ENCODE data around the gene TBCC. TPM values are rescaled to one million over a fixed set of nuclear protein-coding genes. Genes with fewer than 3 reads are reported as not detected.
A peak's percentile ranks its signal among the peaks of the same experiment; 100 is the strongest.

Gene TBCC
- total RNA-seq, 4 donors from 2014 or later, result 16.2 to 32.9 (median 24.8) TPM

- Histone ChIP-seq H3K27ac (peak overlapping the region in 2 of 4 donors; percentile 2 to 33), H3K4me3 (no peak overlapping the region), H3K4me1 (peaks cover 7 to 20% (median 8%) of the 10 kb centered on the region in 3 donors), H3K36me3 (peaks cover 4 to 57% (median 25%) of the 10 kb centered on the region in 3 donors), H3K27me3 (no peaks in the 10 kb centered on the region), H3K9me3 (no peaks in the 10 kb centered on the region)
- 62 to 72% methylated on average over 4 of the region's 4 CpGs for WGBS, 2 donors
- no peak for DNase-seq
- TF ChIP-seq CTCF (IDR thresholded peaks at IDR 0.05) (no peak), POLR2A (IDR thresholded peaks at IDR 0.05) (no peak)
- intact Hi-C loops (cut with DNase I), result no loop called here
Measured at GRCh38 chr6:42694586-42694985, 51.3 kb downstream of the TBCC start.

Other genes starting within 250 kb of the TBCC start
- 10 to 100 TPM; 14.0 to 25.9 (median 20.4) TPM for gene UBR2, start 182.1 kb downstream of the TBCC start, total RNA-seq
- 1 to 10 TPM in 1 of 4 donors, under 1 TPM in 1, not detected in 2; 0.94 to 1.3 TPM for gene PRPH2, start 23.5 kb downstream of the TBCC start, total RNA-seq
- gene BICRAL, start 35.9 kb upstream of the TBCC start, total RNA-seq, result 10 to 100 TPM in 2 of 4 donors, 1 to 10 TPM in 2; 5.8 to 13.9 (median 8.9) TPM
- 100 to 1,000 TPM in 1 of 4 donors, 10 to 100 TPM in 3; 67.4 to 122 (median 92.2) TPM for gene RPL7L1, start 133.5 kb upstream of the TBCC start, total RNA-seq
- not detected for gene PTCRA, start 169.9 kb upstream of the TBCC start, total RNA-seq
- 10 to 100 TPM; 10.3 to 24.6 (median 17.7) TPM for gene CNPY3, start 183.4 kb upstream of the TBCC start, total RNA-seq
- under 1 TPM in 1 of 4 donors, not detected in 3; 0.76 TPM for gene GNMT, start 214.7 kb upstream of the TBCC start, total RNA-seq
- gene PEX6, start 233.1 kb upstream of the TBCC start, total RNA-seq, result 10 to 100 TPM; 11.3 to 21.2 (median 17.1) TPM
- gene PPP2R5D, start 238.5 kb upstream of the TBCC start, total RNA-seq, result 10 to 100 TPM; 15.6 to 35.9 (median 27.4) TPM

Measured in esophagus squamous epithelium (tissue), 5 donors.